Neuron (in vitro differentiated cells): Measurements from ENCODE around the gene PRDX5.
"Not testable (repeated sequence)": the region's sequence is repeated elsewhere in the genome, so short reads cannot be mapped to it uniquely, and the experiment has no call there.

Source experiments
- H2AFZ ChIP-seq: one replicate; pipeline ENCODE4 v1.6.1; 2013; ENCODE audit warnings: low read depth, mild to moderate bottlenecking, inconsistent platforms, low read length, moderate library complexity
- H3K27me3 ChIP-seq: one replicate; pipeline ENCODE4 v1.6.1; 2013; ENCODE audit warnings: low read length; ENCODE audit not compliant: insufficient read depth
- H3K36me3 ChIP-seq: one replicate; pipeline ENCODE4 v1.6.1; 2013; ENCODE audit warnings: low read length; ENCODE audit not compliant: insufficient read depth
- H3K4me1 ChIP-seq: one replicate; pipeline ENCODE4 v1.6.1; 2013; ENCODE audit warnings: low read length; ENCODE audit not compliant: insufficient read depth
- H3K4me3 ChIP-seq: 2 replicates; pipeline ENCODE4 v1.5.1; 2013; ENCODE audit warnings: mild to moderate bottlenecking, low read length, moderate library complexity
- H3K9me3 ChIP-seq: one replicate; pipeline ENCODE4 v1.6.1; 2013; ENCODE audit warnings: low read length

The PRDX5 gene

GRCh38 chr11:64305691-64306562 lies 12.0 kb upstream of the PRDX5 start:
- Histone ChIP-seq H3K4me3 (peak overlapping the region; percentile 52), H3K27me3 (no peaks in the 10 kb centered on the region), H3K36me3 (no peaks in the 10 kb centered on the region), H2AFZ (no peak overlapping the region), H3K9me3 (no peaks in the 10 kb centered on the region), H3K4me1 (peaks cover 15% of the 10 kb centered on the region)

GRCh38 chr11:64306563-64306875 lies 11.4 kb upstream of the PRDX5 start:
- peaks cover 15% of the 10 kb centered on the region for H3K4me1 ChIP-seq
- no peaks in the 10 kb centered on the region for H3K27me3 ChIP-seq
- no peak overlapping the region for H2AFZ ChIP-seq
- H3K9me3 ChIP-seq = no peaks in the 10 kb centered on the region
- H3K36me3 ChIP-seq = no peaks in the 10 kb centered on the region
- peak overlapping the region; percentile 52 for H3K4me3 ChIP-seq

DNA sequence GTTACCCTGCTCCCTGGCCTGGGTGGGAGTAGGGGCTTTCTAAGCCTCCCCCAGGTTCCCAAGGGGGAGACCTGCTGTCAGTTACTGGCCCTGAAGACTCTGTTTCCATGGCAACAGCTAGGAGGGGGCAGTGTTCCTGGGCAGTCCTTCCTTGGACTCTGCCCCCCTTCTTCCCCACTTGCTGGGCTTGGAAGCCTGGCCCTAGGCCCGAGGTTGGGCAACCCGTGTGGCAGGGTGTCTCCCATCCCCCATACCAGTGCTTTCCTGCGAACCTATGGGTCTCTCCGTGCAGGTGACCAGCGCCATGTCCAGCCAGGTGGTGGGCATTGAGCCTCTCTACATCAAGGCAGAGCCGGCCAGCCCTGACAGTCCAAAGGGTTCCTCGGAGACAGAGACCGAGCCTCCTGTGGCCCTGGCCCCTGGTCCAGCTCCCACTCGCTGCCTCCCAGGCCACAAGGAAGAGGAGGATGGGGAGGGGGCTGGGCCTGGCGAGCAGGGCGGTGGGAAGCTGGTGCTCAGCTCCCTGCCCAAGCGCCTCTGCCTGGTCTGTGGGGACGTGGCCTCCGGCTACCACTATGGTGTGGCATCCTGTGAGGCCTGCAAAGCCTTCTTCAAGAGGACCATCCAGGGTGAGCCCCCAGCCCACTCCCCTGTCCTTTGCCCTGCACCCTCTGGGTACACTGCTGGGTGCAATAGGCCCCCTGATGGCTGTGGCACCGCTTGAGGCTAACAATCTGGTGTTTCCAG lies 10.9 kb upstream of the PRDX5 start:
- H3K4me1 ChIP-seq = peaks cover 15% of the 10 kb centered on the region
- peak overlapping the region; percentile 52 for H3K4me3 ChIP-seq
- no peaks in the 10 kb centered on the region for H3K36me3 ChIP-seq
- no peak overlapping the region for H2AFZ ChIP-seq
- no peaks in the 10 kb centered on the region for H3K9me3 ChIP-seq
- H3K27me3 ChIP-seq = no peaks in the 10 kb centered on the region

DNA sequence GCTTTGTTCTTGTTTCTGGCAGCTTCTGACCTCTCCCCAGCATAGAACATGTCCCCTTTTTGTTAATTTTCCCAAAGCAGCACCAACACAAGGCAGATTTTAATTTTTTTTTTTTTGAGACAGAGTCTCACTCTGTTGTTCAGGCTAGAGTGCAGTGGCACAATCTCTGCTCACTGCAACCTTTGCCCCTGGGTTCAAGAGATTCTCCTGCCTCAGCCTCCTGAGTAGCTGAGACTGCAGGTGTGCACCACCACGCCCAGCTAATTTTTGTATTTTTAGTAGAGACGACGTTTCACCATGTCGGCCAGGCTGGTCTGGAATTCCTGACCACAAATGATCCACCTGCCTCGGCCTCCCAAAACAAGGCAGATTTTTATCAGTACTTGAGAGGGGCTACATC lies 10.1 kb upstream of the PRDX5 start:
- not testable (repeated sequence) for H2AFZ ChIP-seq, H3K9me3 ChIP-seq, H3K4me3 ChIP-seq, H3K36me3 ChIP-seq, H3K27me3 ChIP-seq
- H3K4me1 ChIP-seq = peaks cover 15% of the 10 kb centered on the region

- Histone ChIP-seq H3K27me3 (no peaks in the 10 kb centered on the region), H2AFZ (no peak overlapping the region), H3K9me3 (no peaks in the 10 kb centered on the region), H3K4me3 (no peak overlapping the region), H3K4me1 (peaks cover 12% of the 10 kb centered on the region), H3K36me3 (peaks cover 12% of the 10 kb centered on the region)
Observed at GRCh38 chr11:64312947-64313346, 5.0 kb upstream of the PRDX5 start.

- Histone ChIP-seq H3K4me1 (peaks cover 12% of the 10 kb centered on the region), H3K36me3 (peaks cover 12% of the 10 kb centered on the region), H3K4me3 (no peak overlapping the region), H3K9me3 (no peaks in the 10 kb centered on the region), H2AFZ (no peak overlapping the region), H3K27me3 (no peaks in the 10 kb centered on the region)
Observed at GRCh38 chr11:64313491-64314145, 4.3 kb upstream of the PRDX5 start.

DNA sequence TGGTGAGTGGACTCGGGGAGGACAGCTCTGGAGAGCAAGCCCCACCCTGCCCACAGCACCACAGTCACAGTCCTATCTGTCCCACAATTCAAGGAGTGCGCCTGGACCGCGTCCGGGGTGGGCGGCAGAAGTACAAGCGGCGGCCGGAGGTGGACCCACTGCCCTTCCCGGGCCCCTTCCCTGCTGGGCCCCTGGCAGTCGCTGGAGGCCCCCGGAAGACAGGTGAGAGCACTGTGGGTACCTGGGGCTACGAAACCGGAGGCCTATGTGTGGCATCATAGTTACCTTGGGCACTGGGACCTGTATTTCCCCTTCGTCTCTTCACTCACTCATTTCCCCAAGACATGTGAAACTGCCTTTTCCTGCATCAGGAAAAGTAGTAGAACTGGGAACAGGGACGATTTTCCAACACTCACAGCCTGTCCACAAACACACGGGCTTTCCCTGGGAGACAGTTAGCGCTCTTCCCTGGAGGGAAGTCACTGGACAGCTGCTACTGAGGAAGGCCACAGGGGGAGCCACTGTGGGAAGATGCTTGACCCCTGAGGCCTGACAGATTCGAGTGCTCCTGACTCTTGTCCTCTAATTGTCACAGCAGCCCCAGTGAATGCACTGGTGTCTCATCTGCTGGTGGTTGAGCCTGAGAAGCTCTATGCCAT lies 3.6 kb upstream of the PRDX5 start:
- H3K4me3 ChIP-seq = no peak overlapping the region
- no peak overlapping the region for H2AFZ ChIP-seq
- H3K36me3 ChIP-seq = peaks cover 12% of the 10 kb centered on the region
- H3K27me3 ChIP-seq = no peaks in the 10 kb centered on the region
- peaks cover 17% of the 10 kb centered on the region for H3K4me1 ChIP-seq
- H3K9me3 ChIP-seq = no peaks in the 10 kb centered on the region

GRCh38 chr11:64314805-64315561 lies 2.9 kb upstream of the PRDX5 start:
- Histone ChIP-seq H2AFZ (no peak overlapping the region), H3K27me3 (no peaks in the 10 kb centered on the region), H3K4me3 (no peak overlapping the region), H3K4me1 (peaks cover 18% of the 10 kb centered on the region), H3K36me3 (peaks cover 12% of the 10 kb centered on the region), H3K9me3 (no peaks in the 10 kb centered on the region)

DNA sequence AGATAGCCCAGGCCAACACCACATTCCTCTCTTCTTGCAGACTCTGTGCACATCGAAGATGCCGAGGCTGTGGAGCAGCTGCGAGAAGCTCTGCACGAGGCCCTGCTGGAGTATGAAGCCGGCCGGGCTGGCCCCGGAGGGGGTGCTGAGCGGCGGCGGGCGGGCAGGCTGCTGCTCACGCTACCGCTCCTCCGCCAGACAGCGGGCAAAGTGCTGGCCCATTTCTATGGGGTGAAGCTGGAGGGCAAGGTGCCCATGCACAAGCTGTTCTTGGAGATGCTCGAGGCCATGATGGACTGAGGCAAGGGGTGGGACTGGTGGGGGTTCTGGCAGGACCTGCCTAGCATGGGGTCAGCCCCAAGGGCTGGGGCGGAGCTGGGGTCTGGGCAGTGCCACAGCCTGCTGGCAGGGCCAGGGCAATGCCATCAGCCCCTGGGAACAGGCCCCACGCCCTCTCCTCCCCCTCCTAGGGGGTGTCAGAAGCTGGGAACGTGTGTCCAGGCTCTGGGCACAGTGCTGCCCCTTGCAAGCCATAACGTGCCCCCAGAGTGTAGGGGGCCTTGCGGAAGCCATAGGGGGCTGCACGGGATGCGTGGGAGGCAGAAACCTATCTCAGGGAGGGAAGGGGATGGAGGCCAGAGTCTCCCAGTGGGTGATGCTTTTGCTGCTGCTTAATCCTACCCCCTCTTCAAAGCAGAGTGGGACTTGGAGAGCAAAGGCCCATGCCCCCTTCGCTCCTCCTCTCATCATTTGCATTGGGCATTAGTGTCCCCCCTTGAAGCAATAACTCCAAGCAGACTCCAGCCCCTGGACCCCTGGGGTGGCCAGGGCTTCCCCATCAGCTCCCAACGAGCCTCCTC lies 2.0 kb upstream of the PRDX5 start:
- Histone ChIP-seq H3K36me3 (peaks cover 12% of the 10 kb centered on the region), H3K4me1 (peaks cover 18% of the 10 kb centered on the region)
- H3K27me3 ChIP-seq, H2AFZ ChIP-seq, H3K9me3 ChIP-seq, H3K4me3 ChIP-seq: not testable (repeated sequence)

DNA sequence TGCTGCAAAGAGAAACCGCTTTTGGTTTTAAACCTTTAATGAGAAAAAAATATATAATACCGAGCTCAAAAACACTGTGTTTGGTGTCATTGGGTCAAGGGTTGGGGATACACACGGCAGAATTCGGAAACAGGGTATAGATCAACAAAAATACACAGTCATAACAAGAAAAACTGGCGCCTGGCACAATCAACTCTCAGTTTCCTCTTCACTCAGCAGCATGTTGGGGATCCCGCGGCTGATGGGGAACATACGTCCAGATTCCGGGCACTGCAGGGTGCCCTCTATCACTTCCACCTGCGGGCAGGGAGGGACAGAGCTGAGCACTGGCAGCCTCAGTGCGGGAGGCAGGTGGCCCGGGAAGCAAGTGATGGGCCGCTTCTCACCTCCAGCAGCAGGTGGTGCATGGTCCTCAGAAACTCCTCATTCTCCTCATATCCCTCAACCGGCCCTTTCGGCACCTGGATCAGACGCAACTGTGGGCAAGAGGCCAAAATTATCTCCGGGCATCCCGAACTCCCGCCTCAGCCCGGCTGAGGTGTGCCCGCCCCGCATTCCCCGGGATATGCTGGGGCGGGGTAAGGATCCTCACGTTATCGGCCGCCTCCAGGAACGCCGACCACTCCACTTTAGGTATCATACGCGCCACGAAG lies 1.1 kb upstream of the PRDX5 start:
- Histone ChIP-seq H2AFZ (no peak overlapping the region), H3K4me3 (peak overlapping the region; percentile 63), H3K36me3 (peaks cover 14% of the 10 kb centered on the region), H3K27me3 (no peaks in the 10 kb centered on the region), H3K9me3 (no peaks in the 10 kb centered on the region), H3K4me1 (peaks cover 18% of the 10 kb centered on the region)

DNA sequence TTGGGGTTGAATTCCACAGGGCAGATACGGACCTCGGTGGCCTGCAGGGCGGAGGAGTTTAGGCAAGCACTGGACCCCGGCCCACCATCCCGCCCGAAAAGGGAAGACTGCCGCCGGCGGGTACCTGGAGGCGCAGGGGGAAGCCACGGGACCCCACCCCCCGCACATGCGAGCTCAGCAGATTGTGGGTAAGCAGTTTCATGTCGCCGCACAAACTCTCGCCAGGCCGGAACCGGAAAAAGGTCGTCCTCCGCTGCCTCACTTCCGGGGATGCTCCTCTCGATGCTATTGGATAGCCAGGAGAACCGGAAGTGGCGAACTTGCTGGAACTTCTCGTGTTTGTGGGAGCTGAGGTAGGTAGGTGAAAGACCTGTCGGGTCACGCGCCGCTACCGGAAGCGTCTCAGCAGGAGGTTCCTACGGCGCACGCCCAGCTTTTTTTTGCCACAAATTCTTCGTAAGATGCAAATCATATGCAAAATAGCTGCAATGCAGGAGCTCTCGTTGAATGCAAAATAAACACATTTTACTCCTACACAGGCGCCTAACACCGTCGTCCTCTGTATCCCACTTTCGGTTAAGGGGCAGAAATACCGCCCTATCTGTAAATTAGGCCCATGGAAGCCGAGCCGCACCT lies 478 bp upstream of the PRDX5 start, which contains the start of gene TRMT112:
TRMT112 (minus strand) TSS at position 235 of the 636 bp plus-strand sequence; CDS start at position 202, 33 bp downstream.
- H3K36me3 ChIP-seq = peaks cover 14% of the 10 kb centered on the region
- H3K27me3 ChIP-seq = no peaks in the 10 kb centered on the region
- peak within 1 kb of the TSS; percentile 63 for H3K4me3 ChIP-seq
- H3K4me1 ChIP-seq = peaks cover 18% of the 10 kb centered on the region
- no peaks in the 10 kb centered on the region for H3K9me3 ChIP-seq
- H2AFZ ChIP-seq = peak within 1 kb of the TSS; percentile 38
